ENCODE results near the gene CPE.

GRCh38 chr4:165537028-165537648, 158.3 kb downstream of the CPE start:
- TF ChIP-seq, protein P1, sequence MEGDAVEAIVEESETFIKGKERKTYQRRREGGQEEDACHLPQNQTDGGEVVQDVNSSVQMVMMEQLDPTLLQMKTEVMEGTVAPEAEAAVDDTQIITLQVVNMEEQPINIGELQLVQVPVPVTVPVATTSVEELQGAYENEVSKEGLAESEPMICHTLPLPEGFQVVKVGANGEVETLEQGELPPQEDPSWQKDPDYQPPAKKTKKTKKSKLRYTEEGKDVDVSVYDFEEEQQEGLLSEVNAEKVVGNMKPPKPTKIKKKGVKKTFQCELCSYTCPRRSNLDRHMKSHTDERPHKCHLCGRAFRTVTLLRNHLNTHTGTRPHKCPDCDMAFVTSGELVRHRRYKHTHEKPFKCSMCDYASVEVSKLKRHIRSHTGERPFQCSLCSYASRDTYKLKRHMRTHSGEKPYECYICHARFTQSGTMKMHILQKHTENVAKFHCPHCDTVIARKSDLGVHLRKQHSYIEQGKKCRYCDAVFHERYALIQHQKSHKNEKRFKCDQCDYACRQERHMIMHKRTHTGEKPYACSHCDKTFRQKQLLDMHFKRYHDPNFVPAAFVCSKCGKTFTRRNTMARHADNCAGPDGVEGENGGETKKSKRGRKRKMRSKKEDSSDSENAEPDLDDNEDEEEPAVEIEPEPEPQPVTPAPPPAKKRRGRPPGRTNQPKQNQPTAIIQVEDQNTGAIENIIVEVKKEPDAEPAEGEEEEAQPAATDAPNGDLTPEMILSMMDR (IDR thresholded peaks at IDR 0.05; ENCODE audit: low read length): peak; percentile 65
- TF ChIP-seq EZH2 (optimal IDR thresholded peaks at IDR 0.05; ENCODE audit: low read depth, low read length): no peak
